Vagina (tissue), 2 donors: Measurements from ENCODE around the gene LCN2.

Source experiments
- POLR2A ChIP-seq, 2 donors: fragments of 450-650 bp; IDR thresholded peaks; one replicate each; pipeline ENCODE4 v1.6.1; 2017; ENCODE audit warnings: antibody characterized with exemption in 2 of 2, mild to moderate bottlenecking in 2 of 2, moderate library complexity in 2 of 2
- POLR2AphosphoS5 ChIP-seq, 2 donors: sonication (generic); formaldehyde crosslinking; IDR thresholded peaks; one replicate each; pipeline ENCODE4 v1.9.0; 2017; ENCODE audit warnings: antibody characterized with exemption in 2 of 2, mild to moderate bottlenecking in 2 of 2, low read depth in 1 of 2; ENCODE audit not compliant: insufficient read depth in 1 of 2
- TF ChIP-seq, protein P1 (sequence below), 3 experiments: fragments of 450-650 bp in 2 of 3; fragments of 200-600 bp in 1 of 3; sonication (generic) in 1 of 3; IDR thresholded peaks; one replicate each; pipeline ENCODE4 v1.5.1; 2017 to 2019; ENCODE audit warnings: antibody characterized with exemption in 3 of 3, mild to moderate bottlenecking in 2 of 3, moderate library complexity in 2 of 3

GRCh38 chr9:128201441-128202369 is 52.5 kb downstream of the LCN2 start:
- TF ChIP-seq, protein P1, sequence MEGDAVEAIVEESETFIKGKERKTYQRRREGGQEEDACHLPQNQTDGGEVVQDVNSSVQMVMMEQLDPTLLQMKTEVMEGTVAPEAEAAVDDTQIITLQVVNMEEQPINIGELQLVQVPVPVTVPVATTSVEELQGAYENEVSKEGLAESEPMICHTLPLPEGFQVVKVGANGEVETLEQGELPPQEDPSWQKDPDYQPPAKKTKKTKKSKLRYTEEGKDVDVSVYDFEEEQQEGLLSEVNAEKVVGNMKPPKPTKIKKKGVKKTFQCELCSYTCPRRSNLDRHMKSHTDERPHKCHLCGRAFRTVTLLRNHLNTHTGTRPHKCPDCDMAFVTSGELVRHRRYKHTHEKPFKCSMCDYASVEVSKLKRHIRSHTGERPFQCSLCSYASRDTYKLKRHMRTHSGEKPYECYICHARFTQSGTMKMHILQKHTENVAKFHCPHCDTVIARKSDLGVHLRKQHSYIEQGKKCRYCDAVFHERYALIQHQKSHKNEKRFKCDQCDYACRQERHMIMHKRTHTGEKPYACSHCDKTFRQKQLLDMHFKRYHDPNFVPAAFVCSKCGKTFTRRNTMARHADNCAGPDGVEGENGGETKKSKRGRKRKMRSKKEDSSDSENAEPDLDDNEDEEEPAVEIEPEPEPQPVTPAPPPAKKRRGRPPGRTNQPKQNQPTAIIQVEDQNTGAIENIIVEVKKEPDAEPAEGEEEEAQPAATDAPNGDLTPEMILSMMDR (IDR thresholded peaks at IDR 0.05), result no peak
- TF ChIP-seq POLR2A (IDR thresholded peaks at IDR 0.05) (no peak), POLR2AphosphoS5 (IDR thresholded peaks at IDR 0.05; ENCODE audit: insufficient read depth in 1 of 2, low read depth in 1 of 2) (no peak)
